ENCODE data around the gene ATOH1. TPM values are rescaled to one million over a fixed set of nuclear protein-coding genes. Genes with fewer than 3 reads are reported as not detected.

Gene ATOH1, protein sequence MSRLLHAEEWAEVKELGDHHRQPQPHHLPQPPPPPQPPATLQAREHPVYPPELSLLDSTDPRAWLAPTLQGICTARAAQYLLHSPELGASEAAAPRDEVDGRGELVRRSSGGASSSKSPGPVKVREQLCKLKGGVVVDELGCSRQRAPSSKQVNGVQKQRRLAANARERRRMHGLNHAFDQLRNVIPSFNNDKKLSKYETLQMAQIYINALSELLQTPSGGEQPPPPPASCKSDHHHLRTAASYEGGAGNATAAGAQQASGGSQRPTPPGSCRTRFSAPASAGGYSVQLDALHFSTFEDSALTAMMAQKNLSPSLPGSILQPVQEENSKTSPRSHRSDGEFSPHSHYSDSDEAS
- total RNA-seq: 10 to 100 TPM; 20.6 to 50.4 (median 41.3) TPM

DNA sequence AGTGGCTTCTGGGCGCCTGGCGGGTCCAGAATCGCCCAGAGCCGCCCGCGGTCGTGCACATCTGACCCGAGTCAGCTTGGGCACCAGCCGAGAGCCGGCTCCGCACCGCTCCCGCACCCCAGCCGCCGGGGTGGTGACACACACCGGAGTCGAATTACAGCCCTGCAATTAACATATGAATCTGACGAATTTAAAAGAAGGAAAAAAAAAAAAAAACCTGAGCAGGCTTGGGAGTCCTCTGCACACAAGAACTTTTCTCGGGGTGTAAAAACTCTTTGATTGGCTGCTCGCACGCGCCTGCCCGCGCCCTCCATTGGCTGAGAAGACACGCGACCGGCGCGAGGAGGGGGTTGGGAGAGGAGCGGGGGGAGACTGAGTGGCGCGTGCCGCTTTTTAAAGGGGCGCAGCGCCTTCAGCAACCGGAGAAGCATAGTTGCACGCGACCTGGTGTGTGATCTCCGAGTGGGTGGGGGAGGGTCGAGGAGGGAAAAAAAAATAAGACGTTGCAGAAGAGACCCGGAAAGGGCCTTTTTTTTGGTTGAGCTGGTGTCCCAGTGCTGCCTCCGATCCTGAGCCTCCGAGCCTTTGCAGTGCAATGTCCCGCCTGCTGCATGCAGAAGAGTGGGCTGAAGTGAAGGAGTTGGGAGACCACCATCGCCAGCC lies at the start of gene ATOH1:
TSS of gene ATOH1 (plus strand) at position 422 of the 663 bp plus-strand sequence. CDS start at position 596, 174 bp downstream.
- DNase-seq: peak in 2 of 3 donors; percentile 66 to 84
- no peaks in the 10 kb centered on the region for H3K36me3 ChIP-seq
- H3K4me1 ChIP-seq: peaks cover 0 to 36% (median 0%) of the 10 kb centered on the region in 4 donors
- TF ChIP-seq POLR2A (IDR thresholded peaks at IDR 0.05): peak; percentile 13 to 32
- TF ChIP-seq, protein P1, sequence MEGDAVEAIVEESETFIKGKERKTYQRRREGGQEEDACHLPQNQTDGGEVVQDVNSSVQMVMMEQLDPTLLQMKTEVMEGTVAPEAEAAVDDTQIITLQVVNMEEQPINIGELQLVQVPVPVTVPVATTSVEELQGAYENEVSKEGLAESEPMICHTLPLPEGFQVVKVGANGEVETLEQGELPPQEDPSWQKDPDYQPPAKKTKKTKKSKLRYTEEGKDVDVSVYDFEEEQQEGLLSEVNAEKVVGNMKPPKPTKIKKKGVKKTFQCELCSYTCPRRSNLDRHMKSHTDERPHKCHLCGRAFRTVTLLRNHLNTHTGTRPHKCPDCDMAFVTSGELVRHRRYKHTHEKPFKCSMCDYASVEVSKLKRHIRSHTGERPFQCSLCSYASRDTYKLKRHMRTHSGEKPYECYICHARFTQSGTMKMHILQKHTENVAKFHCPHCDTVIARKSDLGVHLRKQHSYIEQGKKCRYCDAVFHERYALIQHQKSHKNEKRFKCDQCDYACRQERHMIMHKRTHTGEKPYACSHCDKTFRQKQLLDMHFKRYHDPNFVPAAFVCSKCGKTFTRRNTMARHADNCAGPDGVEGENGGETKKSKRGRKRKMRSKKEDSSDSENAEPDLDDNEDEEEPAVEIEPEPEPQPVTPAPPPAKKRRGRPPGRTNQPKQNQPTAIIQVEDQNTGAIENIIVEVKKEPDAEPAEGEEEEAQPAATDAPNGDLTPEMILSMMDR (IDR thresholded peaks at IDR 0.05): no peak
- peak within 1 kb of the TSS in 2 of 4 donors; percentile 38 to 49 for H3K27ac ChIP-seq
- no peaks in the 10 kb centered on the region for H3K9me3 ChIP-seq
- peaks cover 0 to 42% of the 10 kb centered on the region in 2 donors for H3K27me3 ChIP-seq
- H3K4me3 ChIP-seq: peak within 1 kb of the TSS; percentile 0 to 47 (median 27)

DNA sequence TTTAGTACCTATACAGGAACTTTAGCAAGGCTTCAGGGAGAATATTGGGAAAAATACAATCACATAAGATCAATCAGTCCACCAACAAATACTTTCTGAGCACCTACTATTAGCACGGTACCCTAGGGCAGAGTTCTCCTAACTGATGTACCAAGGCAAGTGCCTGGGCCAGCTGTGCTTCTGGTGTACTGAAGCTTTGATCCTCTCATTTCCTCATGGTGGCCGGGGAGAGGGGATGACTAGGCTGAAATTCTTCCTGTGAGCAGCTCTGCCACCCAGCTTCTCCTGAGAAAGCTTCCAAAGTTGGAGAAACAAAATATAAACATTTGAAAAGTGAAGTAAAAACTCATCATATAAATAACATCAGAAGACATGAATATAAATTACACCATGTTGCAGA lies 49.3 kb upstream of the ATOH1 start:
- H3K27ac ChIP-seq: no peak overlapping the region

DNA sequence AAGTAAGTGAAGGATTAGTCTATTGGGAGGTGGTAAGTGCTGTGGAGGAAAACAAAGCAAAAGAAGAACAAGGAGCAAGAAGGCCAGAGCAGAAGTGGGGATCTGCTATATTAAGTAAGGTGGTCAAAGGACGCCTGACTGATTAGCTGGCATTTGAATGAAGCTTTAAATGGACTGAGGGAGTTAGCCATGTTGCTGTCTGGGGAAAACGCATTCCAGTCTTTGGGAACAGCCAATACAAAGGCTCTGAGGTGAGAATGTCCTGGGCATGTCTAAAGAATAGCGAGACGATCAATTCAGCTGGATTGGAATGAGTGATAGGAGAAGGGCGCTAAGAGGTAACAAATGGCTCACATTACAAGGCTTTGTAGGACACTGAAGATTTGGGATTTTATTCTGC lies 48.5 kb upstream of the ATOH1 start:
- no peak overlapping the region for H3K4me3 ChIP-seq
- H3K36me3 ChIP-seq: no peaks in the 10 kb centered on the region
- TF ChIP-seq, protein P1 (IDR thresholded peaks at IDR 0.05): no peak
- TF ChIP-seq POLR2A (IDR thresholded peaks at IDR 0.05): no peak
- no peaks in the 10 kb centered on the region for H3K4me1 ChIP-seq
- DNase-seq: no peak
- H3K27ac ChIP-seq: no peak overlapping the region
- no peaks in the 10 kb centered on the region for H3K27me3 ChIP-seq
- no peaks in the 10 kb centered on the region for H3K9me3 ChIP-seq

More for the DNA sequence above, 49.3 kb upstream of the ATOH1 start:
- TF ChIP-seq, protein P1 (IDR thresholded peaks at IDR 0.05): no peak
- no peak for TF ChIP-seq POLR2A (IDR thresholded peaks at IDR 0.05)
- Histone ChIP-seq H3K27me3 (no peaks in the 10 kb centered on the region), H3K36me3 (no peaks in the 10 kb centered on the region), H3K9me3 (no peaks in the 10 kb centered on the region), H3K4me3 (no peak overlapping the region), H3K4me1 (no peaks in the 10 kb centered on the region)
- DNase-seq: no peak

DNA sequence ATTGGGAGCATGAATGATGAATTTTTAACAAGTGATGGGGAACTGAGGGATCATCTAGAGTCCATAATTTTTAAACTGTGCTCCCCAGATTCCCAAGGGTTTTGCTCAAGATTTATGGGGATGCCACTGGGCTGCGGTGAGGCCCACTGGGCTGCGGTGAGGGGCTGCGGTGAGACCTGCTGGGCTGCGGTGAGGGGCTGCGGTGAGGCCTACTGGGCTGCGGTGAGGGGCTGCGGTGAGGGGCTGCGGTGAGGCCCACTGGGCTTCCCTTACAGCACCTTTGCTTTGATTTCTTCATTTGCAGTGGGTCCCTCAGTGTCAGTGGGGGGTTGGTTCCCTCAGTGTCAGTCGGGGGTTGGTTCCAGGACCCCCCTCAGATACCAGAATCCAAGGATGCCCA lies 47.4 kb upstream of the ATOH1 start:
- TF ChIP-seq, protein P1 (IDR thresholded peaks at IDR 0.05): no peak
- TF ChIP-seq POLR2A (IDR thresholded peaks at IDR 0.05): no peak
- H3K27me3 ChIP-seq: no peaks in the 10 kb centered on the region
- no peak overlapping the region for H3K27ac ChIP-seq
- no peaks in the 10 kb centered on the region for H3K9me3 ChIP-seq
- DNase-seq: no peak
- no peaks in the 10 kb centered on the region for H3K36me3 ChIP-seq
- no peaks in the 10 kb centered on the region for H3K4me1 ChIP-seq
- no peak overlapping the region for H3K4me3 ChIP-seq

DNA sequence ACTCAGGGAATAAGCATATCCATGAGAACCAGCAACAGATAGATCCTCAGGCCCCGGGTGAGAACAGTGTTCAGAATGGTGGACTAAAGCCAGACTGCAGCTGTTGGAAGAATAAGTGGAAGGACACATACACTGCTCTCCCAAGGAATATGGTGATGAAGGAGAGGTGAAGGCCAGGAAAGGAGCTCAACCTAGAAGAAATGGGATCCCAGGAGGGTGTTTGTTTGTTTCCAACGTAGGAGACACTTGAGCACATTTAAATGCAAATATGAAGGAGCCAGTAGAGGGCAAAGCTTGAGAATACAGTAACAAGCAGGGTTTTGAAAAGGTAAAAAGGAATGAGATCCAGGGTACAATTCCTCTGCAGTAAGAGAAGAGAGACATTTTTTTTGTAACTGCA lies 42.4 kb upstream of the ATOH1 start:
- TF ChIP-seq, protein P1 (IDR thresholded peaks at IDR 0.05): no peak
- no peak for TF ChIP-seq POLR2A (IDR thresholded peaks at IDR 0.05)

More for the DNA sequence above, 42.4 kb upstream of the ATOH1 start:
- Histone ChIP-seq H3K4me3 (no peak overlapping the region), H3K27ac (no peak overlapping the region), H3K4me1 (no peaks in the 10 kb centered on the region), H3K27me3 (no peaks in the 10 kb centered on the region), H3K36me3 (no peaks in the 10 kb centered on the region), H3K9me3 (no peaks in the 10 kb centered on the region)
- DNase-seq: no peak
